ENCODE measurements around the gene LRMDA. TPM values are rescaled to one million over a fixed set of nuclear protein-coding genes. Genes with fewer than 3 reads are reported as not detected.

LRMDA gene
- total RNA-seq, 2 experiments from 2014 or later, result not detected

GRCh38 chr10:76395251-76395650, 963.8 kb downstream of the LRMDA start:
- Histone ChIP-seq H3K36me3 (ENCODE audit: insufficient read depth, low read length) (no peaks in the 10 kb centered on the region), H3K9me3 (ENCODE audit: control insufficient read depth in 1 of 2, insufficient read depth in 1 of 2, low read length in 2 of 2) (peaks cover 0 to 5% of the 10 kb centered on the region in 2 experiments), H3K27ac (ENCODE audit: low read depth in 1 of 2, low read length in 2 of 2) (no peak overlapping the region), H3K4me3 (ENCODE audit: low read length) (no peak overlapping the region), H3K4me1 (ENCODE audit: insufficient read depth, low read length) (no peaks in the 10 kb centered on the region), H3K27me3 (ENCODE audit: control insufficient read depth in 1 of 2, insufficient read depth in 2 of 2, low read length in 2 of 2) (no peaks in the 10 kb centered on the region)
- H3K27me3 Mint-ChIP-seq, result no peaks in the 10 kb centered on the region
- no peaks in the 10 kb centered on the region for H3K4me1 Mint-ChIP-seq (ENCODE audit: low read depth)
- ChIA-PET POLR2A (no interaction called here), CTCF (no interaction called here)
- H3K36me3 Mint-ChIP-seq (ENCODE audit: low read depth), result no peaks in the 10 kb centered on the region
- no peak overlapping the region for H3K4me3 Mint-ChIP-seq
- no peak overlapping the region for H3K27ac Mint-ChIP-seq
- no peak for TF ChIP-seq CTCF (IDR thresholded peaks at IDR 0.05)
- DNase-seq, result no peak
- intact Hi-C loops (cut with DNase I, micrococcal nuclease), result no loop called here
- no peaks in the 10 kb centered on the region for H3K9me3 Mint-ChIP-seq
- no peak for ATAC-seq (ENCODE audit: poor library complexity)

DNA sequence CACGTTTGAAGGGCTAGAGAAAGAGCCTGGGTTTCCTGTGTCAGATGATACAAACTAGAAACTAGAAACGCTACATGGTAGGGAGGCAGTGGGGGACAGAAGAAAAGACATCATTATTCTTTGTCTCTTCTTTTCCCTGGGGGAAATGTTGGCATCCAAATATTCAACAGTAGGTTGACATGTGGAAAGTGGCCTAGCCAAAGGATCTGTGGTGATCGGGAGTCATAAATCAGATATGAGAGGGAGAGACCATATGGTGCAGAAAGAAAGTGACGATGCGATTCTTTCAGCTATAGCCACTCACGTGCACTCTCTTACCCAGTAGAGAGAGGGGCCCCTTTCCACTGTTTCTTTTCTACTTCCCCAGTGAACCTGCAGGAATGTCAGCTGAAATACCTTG, 964.7 kb downstream of the LRMDA start:
- intact Hi-C loops (cut with DNase I, micrococcal nuclease), result no loop called here

DNA sequence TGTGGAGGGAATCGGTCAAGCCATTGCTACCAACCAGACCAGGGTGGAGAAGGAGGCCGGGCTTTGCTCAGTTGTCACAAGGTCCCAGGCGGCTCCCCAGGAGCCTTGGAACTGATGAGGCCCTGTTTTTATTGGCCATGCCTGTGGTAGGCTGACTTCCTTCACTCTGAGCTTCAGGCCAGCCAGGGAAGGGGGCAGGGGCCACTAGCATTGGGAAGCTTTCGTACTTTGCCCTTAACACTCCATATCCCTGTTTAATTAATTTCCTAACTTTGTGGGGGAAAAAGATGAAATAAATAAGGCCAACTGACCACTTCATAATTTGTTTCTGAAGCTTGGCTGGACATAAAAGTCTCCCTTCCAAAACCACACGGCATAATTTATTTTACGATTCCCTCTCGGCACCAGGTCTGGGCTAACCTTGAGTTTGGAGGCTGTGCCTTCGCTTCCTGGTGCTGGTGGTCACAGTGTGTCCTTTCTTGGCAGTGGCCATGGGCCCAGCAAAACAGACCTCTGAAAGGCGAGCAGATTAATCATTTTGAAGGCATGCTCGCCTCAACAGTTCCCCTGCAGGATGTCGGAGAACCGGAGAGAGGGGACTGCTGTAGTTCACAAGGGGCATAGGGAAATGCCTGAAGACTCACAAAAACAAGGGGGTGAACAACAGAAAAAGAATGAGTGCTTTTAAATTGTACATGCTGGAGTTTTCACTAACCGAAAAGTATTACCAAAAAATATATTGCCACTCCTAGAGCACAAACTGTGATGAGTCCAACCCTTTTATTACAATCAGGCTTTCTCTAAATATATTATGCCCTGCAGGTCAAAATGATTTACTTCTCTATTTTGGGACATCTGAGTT, 966.0 kb downstream of the LRMDA start:
- no peaks in the 10 kb centered on the region for H3K27me3 Mint-ChIP-seq
- Histone ChIP-seq H3K4me3 (ENCODE audit: low read length) (no peak overlapping the region), H3K27me3 (ENCODE audit: control insufficient read depth in 1 of 2, insufficient read depth in 2 of 2, low read length in 2 of 2) (no peaks in the 10 kb centered on the region), H3K36me3 (ENCODE audit: insufficient read depth, low read length) (no peaks in the 10 kb centered on the region), H3K9me3 (ENCODE audit: control insufficient read depth in 1 of 2, insufficient read depth in 1 of 2, low read length in 2 of 2) (peaks cover 0 to 5% of the 10 kb centered on the region in 2 experiments), H3K4me1 (ENCODE audit: insufficient read depth, low read length) (no peaks in the 10 kb centered on the region), H3K27ac (ENCODE audit: low read depth in 1 of 2, low read length in 2 of 2) (no peak overlapping the region)
- peaks cover 4% of the 10 kb centered on the region for H3K9me3 Mint-ChIP-seq
- no peak for ATAC-seq (ENCODE audit: poor library complexity)
- no peak overlapping the region for H3K4me3 Mint-ChIP-seq
- intact Hi-C loops (cut with DNase I, micrococcal nuclease), result no loop called here
- TF ChIP-seq CTCF (IDR thresholded peaks at IDR 0.05), result no peak
- H3K36me3 Mint-ChIP-seq (ENCODE audit: low read depth), result no peaks in the 10 kb centered on the region
- H3K4me1 Mint-ChIP-seq (ENCODE audit: low read depth), result no peaks in the 10 kb centered on the region
- POLR2A ChIA-PET, result no interaction called here
- no peak overlapping the region for H3K27ac Mint-ChIP-seq
- CTCF ChIA-PET, result no interaction called here
- DNase-seq, result no peak

More for the DNA sequence above, 964.7 kb downstream of the LRMDA start:
- ATAC-seq (ENCODE audit: poor library complexity) (no peak), DNase-seq (no peak)
- H3K4me1 ChIP-seq (ENCODE audit: insufficient read depth, low read length), result no peaks in the 10 kb centered on the region
- no peaks in the 10 kb centered on the region for H3K36me3 ChIP-seq (ENCODE audit: insufficient read depth, low read length)
- H3K27ac ChIP-seq (ENCODE audit: low read depth in 1 of 2, low read length in 2 of 2), result no peak overlapping the region
- TF ChIP-seq CTCF (IDR thresholded peaks at IDR 0.05), result no peak
- H3K27me3 Mint-ChIP-seq, result no peaks in the 10 kb centered on the region
- H3K27ac Mint-ChIP-seq, result no peak overlapping the region
- H3K4me3 ChIP-seq (ENCODE audit: low read length), result no peak overlapping the region
- CTCF ChIA-PET, result no interaction called here
- no peaks in the 10 kb centered on the region for H3K4me1 Mint-ChIP-seq (ENCODE audit: low read depth)
- POLR2A ChIA-PET, result no interaction called here
- no peaks in the 10 kb centered on the region for H3K36me3 Mint-ChIP-seq (ENCODE audit: low read depth)
- no peaks in the 10 kb centered on the region for H3K9me3 Mint-ChIP-seq
- no peak overlapping the region for H3K4me3 Mint-ChIP-seq
- H3K9me3 ChIP-seq (ENCODE audit: control insufficient read depth in 1 of 2, insufficient read depth in 1 of 2, low read length in 2 of 2), result peaks cover 0 to 5% of the 10 kb centered on the region in 2 experiments
- no peaks in the 10 kb centered on the region for H3K27me3 ChIP-seq (ENCODE audit: control insufficient read depth in 1 of 2, insufficient read depth in 2 of 2, low read length in 2 of 2)
